Loucy (cell line): ENCODE measurements around the gene CYS1.

ENCODE experiments used
- H2AFZ ChIP-seq: fragments of 200-600 bp; sonication (generic); 2 replicates; pipeline ENCODE4 v1.6.0; 2016; ENCODE audit warnings: antibody characterized with exemption, mild to moderate bottlenecking, low read length, moderate library complexity
- H3F3A ChIP-seq: fragments of 200-600 bp; 2 replicates; pipeline ENCODE4 v1.6.0; 2016; ENCODE audit warnings: antibody characterized with exemption, low read depth, mild to moderate bottlenecking
- H3K27me3 ChIP-seq: fragments of 200-600 bp; sonication (generic); 2 replicates; pipeline ENCODE4 v1.6.1; 2014; ENCODE audit warnings: low read length, mild to moderate bottlenecking; ENCODE audit not compliant: insufficient read depth, poor library complexity, severe bottlenecking
- H3K36me3 ChIP-seq: fragments of 200-600 bp; sonication (generic); 2 replicates; pipeline ENCODE4 v1.6.1; 2016; ENCODE audit warnings: low read length; ENCODE audit not compliant: insufficient read depth
- H3K4me1 ChIP-seq: fragments of 200-600 bp; sonication (generic); 2 replicates; pipeline ENCODE4 v1.5.1; 2014; ENCODE audit warnings: low read length, mild to moderate bottlenecking; ENCODE audit not compliant: insufficient read depth, poor library complexity, severe bottlenecking
- H3K4me2 ChIP-seq: fragments of 200-600 bp; sonication (generic); 2 replicates; pipeline ENCODE4 v1.6.0; 2014; ENCODE audit warnings: antibody characterized with exemption, low read length, low read depth, mild to moderate bottlenecking; ENCODE audit not compliant: poor library complexity, severe bottlenecking
- H3K4me3 ChIP-seq: fragments of 200-600 bp; sonication (generic); 2 replicates; pipeline ENCODE4 v1.5.1; 2014; ENCODE audit warnings: low read length, mild to moderate bottlenecking, mixed read lengths; ENCODE audit not compliant: poor library complexity, severe bottlenecking
- H3K79me2 ChIP-seq: fragments of 200-600 bp; sonication (generic); 2 replicates; pipeline ENCODE4 v1.6.1; 2014; ENCODE audit warnings: low read length; ENCODE audit not compliant: insufficient read depth
- H3K9ac ChIP-seq: fragments of 200-600 bp; sonication (generic); 2 replicates; pipeline ENCODE4 v1.6.0; 2014; ENCODE audit warnings: mild to moderate bottlenecking, low read depth, low read length, moderate library complexity; ENCODE audit not compliant: poor library complexity, severe bottlenecking
- H3K9me2 ChIP-seq: fragments of 200-600 bp; sonication (generic); replicated peaks from 2 replicates; pipeline ENCODE4 v1.6.1; 2016; ENCODE audit warnings: low read depth, low read length, mixed read lengths
- H3K9me3 ChIP-seq: fragments of 200-600 bp; sonication (generic); 2 replicates; pipeline ENCODE4 v1.6.1; 2014; ENCODE audit warnings: mild to moderate bottlenecking, antibody characterized with exemption, low read length, low read depth; ENCODE audit not compliant: insufficient read depth
- H4K20me1 ChIP-seq: fragments of 200-600 bp; sonication (generic); 2 replicates; pipeline ENCODE4 v1.6.0; 2014; ENCODE audit warnings: antibody characterized with exemption, low read length, mild to moderate bottlenecking; ENCODE audit not compliant: insufficient read depth, poor library complexity, severe bottlenecking
- CTCF ChIP-seq: fragments of 200-600 bp; sonication (generic); conservative IDR thresholded peaks from 2 replicates; pipeline ENCODE4 v1.5.1; 2014; ENCODE audit warnings: mild to moderate bottlenecking, antibody characterized with exemption, low read length
- EZH2phosphoT487 ChIP-seq: fragments of 200-600 bp; IDR thresholded peaks from 2 replicates; pipeline ENCODE4 v1.6.1; 2018; ENCODE audit warnings: antibody characterized with exemption, mild to moderate bottlenecking, moderate library complexity, borderline replicate concordance

The CYS1 gene

DNA sequence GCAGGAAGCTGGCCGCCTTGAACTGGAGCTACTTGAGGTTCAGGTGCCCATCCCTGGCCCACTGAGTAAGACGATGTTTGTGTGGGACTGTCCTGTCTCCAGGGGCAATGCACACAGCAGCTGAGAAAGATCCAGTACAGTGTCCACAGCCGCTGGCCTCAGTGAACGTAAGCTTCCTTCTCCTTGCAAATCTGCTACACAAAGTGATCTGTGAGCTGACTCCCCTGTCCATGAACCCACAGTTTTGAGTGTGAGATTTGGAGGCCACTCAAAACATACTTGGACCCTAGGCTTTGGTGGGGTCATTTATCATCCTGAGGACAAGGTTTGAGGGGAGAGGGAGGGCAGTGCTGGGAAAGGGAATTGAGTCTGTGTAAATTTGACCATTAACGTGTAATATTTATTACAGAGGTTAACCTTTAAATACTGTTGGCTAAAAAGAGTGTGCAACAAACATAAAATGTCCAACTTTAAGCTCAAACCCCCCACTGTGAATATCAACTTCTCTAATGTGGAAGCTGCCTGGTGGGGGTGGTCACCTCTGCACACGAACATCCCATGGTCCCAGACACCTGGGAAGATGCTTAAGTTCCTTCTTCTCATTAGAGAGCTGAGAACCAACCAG lies 4.9 kb upstream of the CYS1 start:
- Histone ChIP-seq H2AFZ (no peak overlapping the region), H4K20me1 (no peaks in the 10 kb centered on the region), H3K27me3 (no peaks in the 10 kb centered on the region)

GRCh38 chr2:10084223-10084865 lies 4.1 kb upstream of the CYS1 start:
- no peaks in the 10 kb centered on the region for H3K27me3 ChIP-seq
- no peak overlapping the region for H3K4me3 ChIP-seq
- H3K4me2 ChIP-seq: no peak overlapping the region
- no peaks in the 10 kb centered on the region for H3K9me2 ChIP-seq
- peaks cover 11% of the 10 kb centered on the region for H3K4me1 ChIP-seq
- no peak for TF ChIP-seq EZH2phosphoT487
- TF ChIP-seq CTCF: no peak
- no peaks in the 10 kb centered on the region for H3K79me2 ChIP-seq
- H3K36me3 ChIP-seq: no peaks in the 10 kb centered on the region
- H2AFZ ChIP-seq: no peak overlapping the region
- no peak overlapping the region for H3K9ac ChIP-seq
- H4K20me1 ChIP-seq: no peaks in the 10 kb centered on the region
- H3F3A ChIP-seq: peaks cover 3% of the 10 kb centered on the region; the same call in 1 of the 2 replicates
- no peaks in the 10 kb centered on the region for H3K9me3 ChIP-seq

More for the DNA sequence above, 4.9 kb upstream of the CYS1 start:
- Histone ChIP-seq H3K9me3 (no peaks in the 10 kb centered on the region), H3K9ac (no peak overlapping the region), H3K4me1 (peaks cover 11% of the 10 kb centered on the region), H3K36me3 (no peaks in the 10 kb centered on the region), H3K4me3 (no peak overlapping the region), H3K4me2 (no peak overlapping the region), H3F3A (peaks cover 3% of the 10 kb centered on the region; the same call in 1 of the 2 replicates), H3K9me2 (no peaks in the 10 kb centered on the region), H3K79me2 (no peaks in the 10 kb centered on the region)
- TF ChIP-seq CTCF (no peak), EZH2phosphoT487 (no peak)

DNA sequence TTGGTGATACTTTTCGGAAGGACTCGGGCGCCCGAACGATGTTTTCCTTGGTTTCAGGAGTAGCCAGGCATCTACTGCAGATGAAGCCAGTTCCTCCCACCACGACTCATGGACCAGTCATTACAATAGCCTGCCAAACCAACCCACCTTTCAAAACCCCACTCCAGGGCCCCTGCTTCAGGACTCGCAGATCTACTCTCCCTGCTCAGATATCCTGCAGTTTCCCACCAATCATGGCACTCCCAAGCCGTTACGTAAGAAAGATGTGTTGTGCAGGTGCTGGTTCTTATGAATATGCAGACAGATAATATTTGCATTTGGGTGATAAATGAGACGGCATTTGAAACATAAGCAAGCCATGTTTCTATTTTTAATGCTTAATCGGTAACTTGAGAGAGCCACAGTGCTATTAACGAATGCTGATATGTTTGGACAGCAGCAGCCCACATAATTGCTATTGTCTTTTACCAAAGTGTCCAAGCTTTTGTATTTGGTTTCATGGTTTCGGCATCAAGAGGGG lies 3.5 kb upstream of the CYS1 start:
- Histone ChIP-seq H3K9ac (no peak overlapping the region), H3F3A (peaks cover 3% of the 10 kb centered on the region; the same call in 1 of the 2 replicates), H3K36me3 (no peaks in the 10 kb centered on the region), H3K4me1 (peaks cover 11% of the 10 kb centered on the region), H3K79me2 (no peaks in the 10 kb centered on the region), H3K4me2 (no peak overlapping the region), H3K9me2 (no peaks in the 10 kb centered on the region), H4K20me1 (no peaks in the 10 kb centered on the region), H2AFZ (no peak overlapping the region), H3K9me3 (no peaks in the 10 kb centered on the region), H3K27me3 (no peaks in the 10 kb centered on the region), H3K4me3 (no peak overlapping the region)
- TF ChIP-seq EZH2phosphoT487 (no peak), CTCF (no peak)
